ENCODE measurements around the gene CYP2W1. TPM values are rescaled to one million over a fixed set of nuclear protein-coding genes. Genes with fewer than 3 reads are reported as not detected.
"Not testable (repeated sequence)": the region's sequence is repeated elsewhere in the genome, so short reads cannot be mapped to it uniquely, and the experiment has no call there.

The CYP2W1 gene
- total RNA-seq, 1 experiment from 2014 or later: not detected

DNA sequence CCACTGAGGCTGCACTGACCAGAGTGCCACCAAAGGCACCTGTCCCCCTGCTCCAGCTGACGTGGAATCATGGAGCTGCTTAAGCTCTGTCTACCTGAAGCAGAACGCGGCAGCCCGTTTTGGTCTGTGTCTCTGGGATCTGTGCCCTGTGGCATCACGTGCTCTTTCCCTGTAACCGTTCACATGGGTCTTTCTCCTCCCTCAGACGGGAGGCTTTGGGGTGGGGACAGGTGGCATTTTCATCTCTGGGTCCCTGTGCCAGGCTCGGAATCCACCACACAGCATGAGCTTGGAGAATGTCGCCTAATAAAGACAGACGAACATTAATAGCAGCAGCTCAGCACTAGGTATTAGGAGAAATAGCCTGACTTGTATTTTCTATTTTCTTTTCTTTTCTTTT lies 26.9 kb upstream of the CYP2W1 start:
- no peaks in the 10 kb centered on the region for H3K27me3 Mint-ChIP-seq (ENCODE audit: insufficient read depth, unreplicated experiment)
- H3K9me3 Mint-ChIP-seq (ENCODE audit: unreplicated experiment): no peaks in the 10 kb centered on the region
- ChIA-PET CTCF (interaction anchor here (0.6 to 1.0 kb wide), 7 partner anchors 34 to 482 kb away, joined by 3 read pairs; no protein-coding TSS in a partner anchor), POLR2A (interaction anchor here (0.6 to 0.8 kb wide), 3 partner anchors 10 to 180 kb away, joined by 3 to 4 read pairs (median 3); no protein-coding TSS in a partner anchor)
- DNase-seq (ENCODE audit: unreplicated experiment): no peak
- peaks cover 17% of the 10 kb centered on the region for H3K36me3 Mint-ChIP-seq (ENCODE audit: insufficient read depth, unreplicated experiment)
- intact Hi-C loops (cut with micrococcal nuclease): no loop called here
- TF ChIP-seq CTCF (IDR thresholded peaks at IDR 0.05; ENCODE audit: unreplicated experiment): no peak
- H3K27ac Mint-ChIP-seq (ENCODE audit: low read depth, unreplicated experiment): no peak overlapping the region
- BruUV-seq (replicated peaks): no TSS peak
- H3K4me1 Mint-ChIP-seq (ENCODE audit: insufficient read depth, unreplicated experiment): no peaks in the 10 kb centered on the region
- H3K4me3 Mint-ChIP-seq (ENCODE audit: unreplicated experiment): peak overlapping the region; percentile 57

DNA sequence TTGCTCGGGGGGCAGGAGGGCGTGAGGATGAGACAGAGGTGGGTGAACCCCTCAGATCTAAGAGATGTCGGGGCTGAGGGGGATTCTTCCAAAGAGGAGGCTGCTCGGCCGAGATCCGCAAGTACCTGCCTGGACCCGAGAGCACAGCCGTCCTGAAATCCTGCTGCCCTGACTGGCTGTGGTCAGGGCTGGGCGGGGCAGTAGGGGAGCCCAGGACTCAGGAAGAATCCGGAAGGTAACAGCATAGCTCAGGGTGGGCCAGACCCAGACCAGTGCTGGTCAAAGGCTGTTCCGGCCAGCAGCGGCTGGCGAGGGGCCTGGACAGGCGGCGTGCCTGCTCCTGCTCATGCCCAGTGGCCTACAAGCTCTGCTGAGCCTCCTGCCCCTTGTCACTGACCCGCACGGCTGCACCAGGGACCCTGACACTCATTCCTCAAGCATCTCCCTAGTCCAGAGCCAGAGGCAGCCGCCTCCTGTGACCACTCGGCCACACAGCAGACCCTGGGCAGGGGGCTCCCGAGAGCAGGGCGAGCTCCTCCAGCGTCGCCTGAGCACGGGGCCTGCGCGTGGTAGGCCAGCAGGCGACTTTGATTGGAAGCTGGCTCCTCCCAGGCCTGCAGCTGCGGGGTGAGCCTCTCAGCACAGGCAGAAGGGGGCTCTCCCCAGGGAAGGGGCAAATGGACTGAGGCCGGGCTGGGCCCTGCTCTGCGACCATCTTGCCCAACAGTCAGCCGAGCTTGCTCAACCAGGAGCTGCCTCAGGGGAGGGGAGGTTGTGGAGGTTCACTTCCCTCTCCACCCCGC lies 25.4 kb upstream of the CYP2W1 start:
- Mint-ChIP-seq H3K36me3 (ENCODE audit: insufficient read depth, unreplicated experiment) (peaks cover 24% of the 10 kb centered on the region), H3K4me1 (ENCODE audit: insufficient read depth, unreplicated experiment) (no peaks in the 10 kb centered on the region), H3K27me3 (ENCODE audit: insufficient read depth, unreplicated experiment) (no peaks in the 10 kb centered on the region), H3K9me3 (ENCODE audit: unreplicated experiment) (no peaks in the 10 kb centered on the region), H3K27ac (ENCODE audit: low read depth, unreplicated experiment) (no peak overlapping the region), H3K4me3 (ENCODE audit: unreplicated experiment) (no peak overlapping the region)
- no peak for DNase-seq (ENCODE audit: unreplicated experiment)
- BruUV-seq (replicated peaks): no TSS peak
- ChIA-PET POLR2A (interaction anchor here (1.1 kb wide), 1 partner anchor 9 kb away, joined by 3 read pairs; no protein-coding TSS in a partner anchor), CTCF (interaction anchor here (0.6 kb wide), 2 partner anchors 44 to 238 kb away, joined by 3 read pairs; no protein-coding TSS in a partner anchor)
- intact Hi-C loops (cut with micrococcal nuclease): no loop called here
- no peak for TF ChIP-seq CTCF (IDR thresholded peaks at IDR 0.05; ENCODE audit: unreplicated experiment)

- Mint-ChIP-seq H3K27me3 (ENCODE audit: insufficient read depth, unreplicated experiment) (no peaks in the 10 kb centered on the region), H3K4me1 (ENCODE audit: insufficient read depth, unreplicated experiment) (no peaks in the 10 kb centered on the region), H3K9me3 (ENCODE audit: unreplicated experiment) (no peaks in the 10 kb centered on the region), H3K4me3 (ENCODE audit: unreplicated experiment) (no peak overlapping the region), H3K27ac (ENCODE audit: low read depth, unreplicated experiment) (no peak overlapping the region), H3K36me3 (ENCODE audit: insufficient read depth, unreplicated experiment) (peaks cover 24% of the 10 kb centered on the region)
- intact Hi-C loops (cut with micrococcal nuclease): no loop called here
- DNase-seq (ENCODE audit: unreplicated experiment): no peak
- TF ChIP-seq CTCF (IDR thresholded peaks at IDR 0.05; ENCODE audit: unreplicated experiment): no peak
- ChIA-PET CTCF (interaction anchor here (0.6 kb wide), 1 partner anchor 237 kb away, joined by 3 read pairs; no protein-coding TSS in a partner anchor), POLR2A (interaction anchor here (0.9 kb wide), 1 partner anchor 16 kb away, joined by 3 read pairs; no protein-coding TSS in a partner anchor)
- BruUV-seq (replicated peaks): no TSS peak
Observed at GRCh38 chr7:958221-959200, 24.5 kb upstream of the CYP2W1 start.

GRCh38 chr7:959271-959670 lies 23.7 kb upstream of the CYP2W1 start:
- no peak for TF ChIP-seq CTCF (IDR thresholded peaks at IDR 0.05; ENCODE audit: unreplicated experiment)
- ChIA-PET CTCF (no interaction called here), POLR2A (interaction anchor here (0.9 to 1.4 kb wide), 2 partner anchors 10 to 15 kb away, joined by 3 to 4 read pairs; no protein-coding TSS in a partner anchor)
- no TSS peak for BruUV-seq (replicated peaks)
- H3K36me3 Mint-ChIP-seq (ENCODE audit: insufficient read depth, unreplicated experiment): peaks cover 29% of the 10 kb centered on the region
- no peaks in the 10 kb centered on the region for H3K4me1 Mint-ChIP-seq (ENCODE audit: insufficient read depth, unreplicated experiment)
- no peak overlapping the region for H3K27ac Mint-ChIP-seq (ENCODE audit: low read depth, unreplicated experiment)
- H3K9me3 Mint-ChIP-seq (ENCODE audit: unreplicated experiment): no peaks in the 10 kb centered on the region
- intact Hi-C loops (cut with micrococcal nuclease): no loop called here
- no peak overlapping the region for H3K4me3 Mint-ChIP-seq (ENCODE audit: unreplicated experiment)
- DNase-seq (ENCODE audit: unreplicated experiment): no peak
- H3K27me3 Mint-ChIP-seq (ENCODE audit: insufficient read depth, unreplicated experiment): no peaks in the 10 kb centered on the region

DNA sequence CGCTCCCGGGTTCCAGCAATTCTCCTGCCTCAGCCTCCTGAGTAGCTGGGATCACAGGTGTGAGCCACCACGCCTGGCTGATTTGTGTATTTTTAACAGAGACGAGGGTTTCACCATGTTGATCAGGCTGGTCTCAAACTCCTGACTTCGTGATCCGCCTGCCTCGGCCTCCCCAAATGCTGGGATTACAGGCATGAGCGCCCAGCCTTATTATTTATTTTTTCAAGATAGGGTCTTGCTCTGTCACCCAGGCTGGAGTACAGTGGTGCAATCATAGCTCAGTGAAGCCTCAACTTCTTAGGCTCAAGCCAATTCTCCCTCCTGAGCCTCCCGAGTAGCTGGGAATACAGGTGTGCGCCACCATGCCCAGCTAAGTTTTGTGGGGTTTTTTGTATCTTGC lies 23.2 kb upstream of the CYP2W1 start:
- ChIA-PET CTCF (interaction anchor here (0.9 kb wide), 1 partner anchor 50 kb away, joined by 4 read pairs; no protein-coding TSS in a partner anchor), POLR2A (interaction anchor here (1.4 to 1.9 kb wide), 2 partner anchors 10 to 16 kb away, joined by 4 to 5 read pairs; partner anchors contain the start of gene COX19)
- H3K27me3 Mint-ChIP-seq (ENCODE audit: insufficient read depth, unreplicated experiment); BruUV-seq (replicated peaks); intact Hi-C loops (cut with micrococcal nuclease); H3K27ac Mint-ChIP-seq (ENCODE audit: low read depth, unreplicated experiment); H3K4me3 Mint-ChIP-seq (ENCODE audit: unreplicated experiment); DNase-seq (ENCODE audit: unreplicated experiment); H3K9me3 Mint-ChIP-seq (ENCODE audit: unreplicated experiment); H3K4me1 Mint-ChIP-seq (ENCODE audit: insufficient read depth, unreplicated experiment): not testable (repeated sequence)
- H3K36me3 Mint-ChIP-seq (ENCODE audit: insufficient read depth, unreplicated experiment): peaks cover 30% of the 10 kb centered on the region
